Stromal cell of bone marrow (primary cell): ENCODE data around the gene MFSD6L.
"Not testable (repeated sequence)": the region's sequence is repeated elsewhere in the genome, so short reads cannot be mapped to it uniquely, and the experiment has no call there.

Experiments
- DNase-seq: peaks from one replicate; pipeline ENCODE4 v3.0.0-alpha.2; 2012; ENCODE audit warnings: low read depth

Gene MFSD6L

GRCh38 chr17:8825802-8826201, 26.6 kb upstream of the MFSD6L start:
- DNase-seq: no peak

GRCh38 chr17:8823279-8823678, 24.1 kb upstream of the MFSD6L start:
- no peak for DNase-seq

- no peak for DNase-seq
These were observed 23.4 kb upstream of the MFSD6L start for GRCh38 chr17:8822401-8823035.

- no peak for DNase-seq
These were observed 22.4 kb upstream of the MFSD6L start for GRCh38 chr17:8821446-8822105.

GRCh38 chr17:8820311-8821010, 21.3 kb upstream of the MFSD6L start:
- DNase-seq: no peak

GRCh38 chr17:8818654-8819330, 19.6 kb upstream of the MFSD6L start:
- no peak for DNase-seq

GRCh38 chr17:8818047-8818446, 18.9 kb upstream of the MFSD6L start:
- DNase-seq: no peak

- DNase-seq: no peak
These were observed 7.9 kb upstream of the MFSD6L start for GRCh38 chr17:8806926-8807550.

- DNase-seq: no peak
These were observed 7.2 kb upstream of the MFSD6L start for GRCh38 chr17:8806253-8806925.

- DNase-seq: not testable (repeated sequence)
These were observed 6.2 kb upstream of the MFSD6L start for GRCh38 chr17:8805396-8805795.

GRCh38 chr17:8803531-8804420, 4.6 kb upstream of the MFSD6L start:
- no peak for DNase-seq

- DNase-seq: no peak
These were observed 2.1 kb upstream of the MFSD6L start for GRCh38 chr17:8801135-8801840.

- no peak for DNase-seq
These were observed 1.5 kb upstream of the MFSD6L start for GRCh38 chr17:8800656-8801055.

- DNase-seq: no peak
These were observed 526 bp upstream of the MFSD6L start for GRCh38 chr17:8799570-8800212.

- no peak for DNase-seq
These were observed 854 bp downstream of the MFSD6L start for GRCh38 chr17:8798176-8798845.

- no peak for DNase-seq
These were observed 1.5 kb downstream of the MFSD6L start for GRCh38 chr17:8797621-8798175.

GRCh38 chr17:8794636-8795035, 4.5 kb downstream of the MFSD6L start:
- DNase-seq: no peak

GRCh38 chr17:8793649-8794048, 5.5 kb downstream of the MFSD6L start:
- DNase-seq: no peak

- no peak for DNase-seq
These were observed 6.5 kb downstream of the MFSD6L start for GRCh38 chr17:8792646-8793045.
